Astrocyte (in vitro differentiated cells and primary cell): ENCODE results near the gene SLC37A1.

Experiments
- EZH2 ChIP-seq: IDR thresholded peaks from 2 replicates; pipeline ENCODE4 v1.6.1; 2012; ENCODE audit warnings: mild to moderate bottlenecking, low read length, inconsistent platforms; ENCODE audit not compliant: insufficient read depth
- TF ChIP-seq, protein P1 (sequence below): IDR thresholded peaks from 2 replicates; pipeline ENCODE4 v1.5.1; 2011; ENCODE audit warnings: low read depth, mild to moderate bottlenecking, inconsistent platforms, low read length, moderate library complexity; ENCODE audit not compliant: insufficient read depth

DNA sequence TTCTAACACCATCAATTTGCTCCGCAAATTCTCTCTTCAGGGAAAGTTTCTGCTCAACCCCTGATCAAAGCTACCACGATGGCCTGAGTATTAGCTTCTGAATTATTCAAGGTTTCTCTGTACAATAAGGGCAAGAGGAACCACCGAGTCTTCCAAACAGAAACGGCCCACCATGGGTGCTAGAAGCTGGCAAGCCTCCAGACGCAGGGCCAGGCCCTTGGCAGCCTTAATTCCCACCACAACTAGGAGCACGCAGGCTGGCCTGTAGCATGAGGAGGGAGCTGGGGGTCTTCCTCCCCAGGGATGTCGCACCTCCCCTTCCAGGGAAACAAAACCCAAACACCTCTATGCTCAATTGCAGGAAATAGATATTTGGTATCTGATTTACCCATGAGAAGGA, 28.7 kb upstream of the SLC37A1 start:
- TF ChIP-seq, protein P1, sequence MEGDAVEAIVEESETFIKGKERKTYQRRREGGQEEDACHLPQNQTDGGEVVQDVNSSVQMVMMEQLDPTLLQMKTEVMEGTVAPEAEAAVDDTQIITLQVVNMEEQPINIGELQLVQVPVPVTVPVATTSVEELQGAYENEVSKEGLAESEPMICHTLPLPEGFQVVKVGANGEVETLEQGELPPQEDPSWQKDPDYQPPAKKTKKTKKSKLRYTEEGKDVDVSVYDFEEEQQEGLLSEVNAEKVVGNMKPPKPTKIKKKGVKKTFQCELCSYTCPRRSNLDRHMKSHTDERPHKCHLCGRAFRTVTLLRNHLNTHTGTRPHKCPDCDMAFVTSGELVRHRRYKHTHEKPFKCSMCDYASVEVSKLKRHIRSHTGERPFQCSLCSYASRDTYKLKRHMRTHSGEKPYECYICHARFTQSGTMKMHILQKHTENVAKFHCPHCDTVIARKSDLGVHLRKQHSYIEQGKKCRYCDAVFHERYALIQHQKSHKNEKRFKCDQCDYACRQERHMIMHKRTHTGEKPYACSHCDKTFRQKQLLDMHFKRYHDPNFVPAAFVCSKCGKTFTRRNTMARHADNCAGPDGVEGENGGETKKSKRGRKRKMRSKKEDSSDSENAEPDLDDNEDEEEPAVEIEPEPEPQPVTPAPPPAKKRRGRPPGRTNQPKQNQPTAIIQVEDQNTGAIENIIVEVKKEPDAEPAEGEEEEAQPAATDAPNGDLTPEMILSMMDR = no peak
- no peak for TF ChIP-seq EZH2
